ENCODE data around the gene TMEM191B.
"Not testable (repeated sequence)": the region's sequence is repeated elsewhere in the genome, so short reads cannot be mapped to it uniquely, and the experiment has no call there.

DNA sequence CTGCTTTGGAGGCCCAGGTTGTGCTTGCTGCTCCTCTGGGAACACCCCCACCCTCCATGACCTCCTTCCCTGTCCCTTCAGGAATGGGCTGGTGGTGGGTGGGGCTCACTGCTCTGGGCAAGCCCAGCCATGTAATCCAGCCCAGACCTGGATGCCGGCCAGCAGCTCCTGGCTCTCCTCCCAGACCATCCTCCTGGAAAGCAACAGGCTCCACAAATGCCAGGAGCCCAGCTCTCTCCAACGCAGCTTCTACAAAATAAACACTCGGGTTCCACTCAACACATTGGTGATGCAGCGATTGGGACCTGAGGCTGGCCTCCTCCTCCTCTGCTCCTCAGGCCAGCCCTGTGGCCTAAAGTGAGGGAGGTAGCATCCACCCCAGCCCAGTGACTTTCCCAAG, 30.9 kb downstream of the TMEM191B start:
- TF ChIP-seq, protein P1, sequence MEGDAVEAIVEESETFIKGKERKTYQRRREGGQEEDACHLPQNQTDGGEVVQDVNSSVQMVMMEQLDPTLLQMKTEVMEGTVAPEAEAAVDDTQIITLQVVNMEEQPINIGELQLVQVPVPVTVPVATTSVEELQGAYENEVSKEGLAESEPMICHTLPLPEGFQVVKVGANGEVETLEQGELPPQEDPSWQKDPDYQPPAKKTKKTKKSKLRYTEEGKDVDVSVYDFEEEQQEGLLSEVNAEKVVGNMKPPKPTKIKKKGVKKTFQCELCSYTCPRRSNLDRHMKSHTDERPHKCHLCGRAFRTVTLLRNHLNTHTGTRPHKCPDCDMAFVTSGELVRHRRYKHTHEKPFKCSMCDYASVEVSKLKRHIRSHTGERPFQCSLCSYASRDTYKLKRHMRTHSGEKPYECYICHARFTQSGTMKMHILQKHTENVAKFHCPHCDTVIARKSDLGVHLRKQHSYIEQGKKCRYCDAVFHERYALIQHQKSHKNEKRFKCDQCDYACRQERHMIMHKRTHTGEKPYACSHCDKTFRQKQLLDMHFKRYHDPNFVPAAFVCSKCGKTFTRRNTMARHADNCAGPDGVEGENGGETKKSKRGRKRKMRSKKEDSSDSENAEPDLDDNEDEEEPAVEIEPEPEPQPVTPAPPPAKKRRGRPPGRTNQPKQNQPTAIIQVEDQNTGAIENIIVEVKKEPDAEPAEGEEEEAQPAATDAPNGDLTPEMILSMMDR (IDR thresholded peaks at IDR 0.05; ENCODE audit: low read depth, low read length) = not testable (repeated sequence)
- TF ChIP-seq POLR2A (IDR thresholded peaks at IDR 0.05; ENCODE audit: extremely low read depth, insufficient read length); MYC (IDR thresholded peaks at IDR 0.05; ENCODE audit: low read depth, low read length): not testable (repeated sequence)
- TF ChIP-seq, protein P2, sequence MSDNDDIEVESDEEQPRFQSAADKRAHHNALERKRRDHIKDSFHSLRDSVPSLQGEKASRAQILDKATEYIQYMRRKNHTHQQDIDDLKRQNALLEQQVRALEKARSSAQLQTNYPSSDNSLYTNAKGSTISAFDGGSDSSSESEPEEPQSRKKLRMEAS (IDR thresholded peaks at IDR 0.05; ENCODE audit: low read depth, low read length) = not testable (repeated sequence)
